GM21576 (cell line): ENCODE data around the gene LEPROT.

Experiments
- ATAC-seq: cut with Tn5 transposase; IDR thresholded peaks from one replicate; pipeline ENCODE4 v1.9.1; 2021; ENCODE audit warnings: mild to moderate bottlenecking, moderate library complexity; ENCODE audit not compliant: unreplicated experiment

The LEPROT gene

DNA sequence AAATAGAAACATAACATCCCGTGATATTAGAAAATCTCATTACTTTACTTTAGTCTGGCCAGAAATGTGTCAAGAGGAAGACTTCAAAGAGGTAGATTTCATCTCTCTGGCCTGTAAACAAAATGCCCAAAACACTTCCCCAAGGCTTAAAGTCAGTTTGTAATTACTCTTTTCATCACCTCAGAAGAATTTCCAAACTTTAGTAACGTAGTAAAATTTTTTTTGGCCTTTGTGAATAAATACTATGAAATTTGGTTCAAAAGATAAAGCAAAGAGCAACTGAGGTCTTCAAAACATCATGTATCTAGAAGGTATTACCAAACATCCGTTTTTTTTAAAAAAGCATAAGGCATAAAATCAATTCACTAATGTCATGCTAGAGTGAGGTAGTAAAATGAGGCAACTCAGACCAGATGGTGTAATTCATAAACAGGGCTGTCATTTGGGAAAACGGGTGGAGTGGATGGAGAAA is 51.4 kb downstream of the LEPROT start:
- ATAC-seq = no peak

DNA sequence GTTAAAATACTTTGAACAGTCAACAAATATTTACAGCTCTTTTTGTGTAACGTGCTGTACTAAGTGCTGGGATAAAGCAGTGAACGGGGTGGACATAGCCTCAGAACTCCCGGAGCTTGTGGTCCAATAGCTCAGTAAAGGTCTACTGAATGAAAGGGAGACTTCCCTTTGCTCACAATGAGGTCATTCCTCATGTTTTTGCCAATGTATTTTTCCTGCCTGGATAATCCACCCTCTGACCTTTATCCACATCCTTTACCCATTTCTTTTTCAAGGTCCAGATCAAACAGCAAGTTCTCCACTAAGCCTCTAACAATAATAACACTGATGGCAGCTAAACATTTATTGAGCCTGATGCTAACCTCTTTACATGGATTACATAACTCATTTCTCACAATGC is 55.9 kb downstream of the LEPROT start:
- no peak for ATAC-seq

DNA sequence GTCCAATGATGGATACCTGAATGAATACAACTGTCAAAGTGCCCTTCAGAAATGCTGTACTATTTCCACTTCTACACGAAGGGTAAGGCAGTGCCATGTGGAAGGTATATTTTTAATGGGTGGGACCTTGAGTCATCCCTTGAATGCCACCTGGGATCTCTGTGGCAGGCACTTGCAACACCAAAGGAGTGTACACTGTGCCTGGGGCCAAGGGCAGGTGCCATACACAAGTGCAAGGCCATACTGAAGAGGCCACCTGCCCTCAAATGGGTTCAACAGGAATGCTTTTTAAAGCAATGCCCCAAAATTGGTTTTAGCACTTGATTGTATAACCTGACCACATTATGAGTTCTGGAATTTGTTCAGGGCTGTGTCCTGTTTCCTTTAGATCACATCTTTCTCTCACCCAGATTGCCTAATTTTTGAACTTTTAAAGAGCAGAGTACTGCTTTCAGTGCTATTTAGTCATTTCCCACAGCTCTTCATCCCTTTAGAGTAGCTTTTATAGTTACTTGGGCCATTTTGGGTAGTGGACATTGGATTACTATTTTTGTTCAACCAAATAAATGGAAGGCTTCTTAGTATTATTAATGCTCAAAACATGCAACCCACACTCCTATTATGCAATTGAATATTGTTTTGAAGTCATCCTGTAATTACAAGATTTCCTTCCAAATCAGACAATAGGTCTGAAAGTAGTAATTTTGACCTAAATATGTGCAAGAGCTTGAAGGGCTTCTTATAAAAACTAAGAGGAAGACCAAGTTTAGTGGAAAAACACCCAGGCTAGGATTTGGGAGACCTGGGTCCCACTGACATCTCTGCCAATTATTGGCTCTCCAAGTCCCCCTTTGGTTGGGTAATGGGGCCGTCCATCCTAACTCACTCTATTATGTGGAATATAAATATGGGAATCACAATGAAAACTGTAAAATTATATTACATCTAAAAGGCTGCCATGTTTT is 57.2 kb downstream of the LEPROT start:
- ATAC-seq = no peak

DNA sequence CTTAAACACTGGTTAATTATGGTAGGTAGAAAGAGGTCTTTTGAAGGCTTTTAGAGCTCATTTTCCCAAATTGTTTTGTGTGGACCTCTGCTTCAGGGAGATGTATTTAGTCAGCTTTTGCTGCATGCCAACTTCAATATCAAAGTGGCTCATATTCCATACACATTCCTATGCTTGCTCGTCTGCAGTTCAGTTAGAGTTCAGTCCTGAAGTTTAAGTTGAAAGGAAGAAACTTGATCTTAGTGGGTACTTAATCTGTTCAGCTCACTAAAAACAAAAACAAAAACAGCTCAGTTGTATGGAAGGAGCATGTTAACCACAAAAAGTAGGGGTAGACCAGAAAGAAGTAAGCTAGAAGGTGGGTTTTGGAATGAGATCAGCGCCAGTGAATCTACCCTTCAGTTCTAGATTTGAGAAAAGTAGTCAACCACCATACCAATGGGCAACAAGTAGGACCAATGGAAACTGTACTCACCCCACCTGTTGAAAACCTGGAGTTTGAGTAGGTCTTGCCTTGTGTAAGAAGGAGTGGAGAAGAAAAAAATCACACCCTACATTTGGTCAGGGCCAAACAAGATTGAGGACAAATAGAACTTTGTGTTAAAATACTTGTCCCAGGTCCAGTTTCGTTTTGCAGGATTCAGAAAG is 58.0 kb downstream of the LEPROT start:
- ATAC-seq = no peak

DNA sequence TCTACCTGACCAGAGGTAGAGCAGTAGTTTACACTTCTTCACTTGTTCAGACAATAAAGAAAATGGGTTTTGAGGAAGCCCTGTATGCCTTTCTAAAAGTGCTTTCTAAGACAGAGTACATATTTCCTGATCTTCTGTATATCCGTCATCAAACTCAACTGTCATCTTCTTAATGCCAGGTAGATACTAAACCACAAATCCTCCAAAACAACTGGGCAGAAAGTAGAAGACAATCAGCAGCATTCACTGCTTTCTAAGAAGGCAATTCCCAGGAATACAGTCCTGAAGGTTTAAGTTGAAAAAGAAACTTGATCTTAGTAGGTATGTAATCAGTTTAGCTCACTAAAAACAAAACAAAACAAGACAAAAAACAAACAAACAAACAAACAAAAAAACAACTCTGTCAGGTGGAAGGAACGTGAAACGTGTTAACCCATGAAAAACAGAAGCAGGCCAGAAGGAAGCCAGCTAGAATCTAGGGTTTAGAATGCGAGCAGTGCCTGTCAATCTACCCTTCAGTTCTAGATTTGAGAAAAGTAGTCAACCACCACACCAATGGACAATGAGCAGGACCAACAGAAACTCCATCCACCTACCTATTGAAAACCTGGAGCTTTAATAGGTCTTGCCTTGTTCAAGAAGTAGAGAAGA is 59.2 kb downstream of the LEPROT start:
- no peak for ATAC-seq

DNA sequence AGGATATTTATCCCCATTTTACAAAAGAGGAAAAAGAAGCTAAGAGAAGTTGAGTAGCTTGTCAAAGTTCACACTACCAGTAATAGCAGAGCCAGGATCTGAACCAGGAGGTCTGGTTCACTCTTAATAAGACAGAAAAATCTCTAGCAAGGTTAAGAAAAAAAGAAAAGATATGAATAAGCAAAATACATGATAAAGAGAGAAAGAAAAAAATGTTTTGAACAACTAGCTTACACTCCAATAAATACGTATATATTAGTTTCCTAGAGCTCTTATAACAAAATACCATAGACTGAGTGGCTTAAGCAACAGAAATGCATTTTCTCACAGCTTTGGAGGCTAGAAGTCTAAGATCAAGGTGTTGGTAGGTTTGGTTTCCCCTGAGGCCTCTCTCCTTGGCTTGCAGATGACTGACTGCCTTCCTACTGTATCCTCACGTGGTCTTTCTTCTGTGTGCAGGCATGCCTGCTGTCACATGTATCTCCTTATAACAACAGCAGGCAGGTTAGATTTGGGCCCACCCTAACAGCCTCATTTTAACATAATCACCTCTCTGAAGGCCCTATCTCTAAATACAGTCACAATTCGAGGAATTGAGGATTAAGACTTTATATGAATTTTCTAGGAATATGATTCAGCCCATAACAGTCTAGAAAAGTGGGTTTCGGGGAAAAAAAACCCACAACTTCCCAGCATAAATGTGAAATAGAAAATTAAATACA is 60.4 kb downstream of the LEPROT start:
- no peak for ATAC-seq

DNA sequence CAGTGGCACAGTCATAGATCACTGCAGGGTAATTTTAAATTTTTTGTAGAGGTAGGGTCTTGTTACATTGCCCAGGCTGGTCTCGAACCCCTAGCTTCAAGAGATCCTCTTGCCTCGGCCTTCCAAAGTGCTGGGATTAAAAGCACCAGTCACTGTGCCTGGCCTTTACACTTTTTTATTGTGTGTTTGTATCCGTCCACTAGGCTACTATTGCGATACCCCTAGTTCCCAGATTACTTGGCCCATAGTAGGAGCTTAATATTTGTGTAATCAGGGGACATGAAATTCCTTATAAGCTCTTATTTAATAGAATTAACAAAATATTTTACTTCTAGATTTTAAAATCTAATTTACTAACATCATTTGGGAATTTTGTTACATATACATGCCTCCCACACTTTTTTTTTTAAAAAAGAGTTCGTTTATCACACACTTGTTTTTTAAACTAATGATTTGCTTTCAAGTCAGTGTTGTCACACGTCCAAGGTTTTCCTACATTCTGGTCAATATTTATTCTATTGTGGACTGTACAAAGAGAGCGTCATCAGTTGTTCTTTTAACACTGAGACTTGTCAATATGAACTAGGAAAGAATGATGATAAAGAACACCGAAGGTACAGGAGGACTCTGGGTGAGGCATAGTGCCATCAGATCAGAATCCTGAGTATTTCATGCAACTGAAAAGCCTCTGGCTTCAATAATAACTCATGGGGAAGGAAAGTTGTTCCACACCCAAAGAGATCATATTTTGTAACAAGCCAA is 63.7 kb downstream of the LEPROT start:
- ATAC-seq = no peak
